ENCODE results near the gene GGCT. TPM values are rescaled to one million over a fixed set of nuclear protein-coding genes. Genes with fewer than 3 reads are reported as not detected.

GGCT gene
- total and polyA plus RNA-seq, 2 donors (not counting 3 experiments of a cell fraction or from before 2014, with no cell fraction given): 21.1 to 44.3 TPM

DNA sequence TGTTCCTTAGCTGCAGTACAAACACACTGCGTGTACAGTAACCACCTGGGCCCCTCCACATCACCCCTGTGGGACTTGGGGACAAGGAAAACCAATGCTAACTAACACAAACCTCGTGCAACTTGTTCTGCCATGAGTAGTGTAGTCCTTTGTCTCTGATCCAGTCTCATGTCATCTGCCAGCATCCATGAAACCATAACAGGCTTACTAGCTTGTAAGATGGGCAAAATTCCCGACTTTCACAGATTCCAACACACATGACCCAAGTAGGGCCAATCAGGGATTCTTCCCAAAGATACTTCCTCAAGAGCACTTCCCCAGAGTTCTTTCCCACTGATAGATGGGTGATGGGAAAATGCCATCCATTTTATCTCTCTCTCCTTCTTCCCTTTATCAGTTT is 48.9 kb upstream of the GGCT start:
- peaks cover 32% of the 10 kb centered on the region for H3K4me1 ChIP-seq (ENCODE audit: control insufficient read depth, extremely low read depth, insufficient read depth, low read length)
- H3K4me3 ChIP-seq (replicated peaks in 1 of 3; ENCODE audit: insufficient read depth in 1 of 3, low read depth in 1 of 3, low read length in 3 of 3): no peak overlapping the region
- no peaks in the 10 kb centered on the region for H3K36me3 ChIP-seq (ENCODE audit: control insufficient read depth in 2 of 2, extremely low read depth in 1 of 2, insufficient read depth in 2 of 2, low read length in 2 of 2)
- no peaks in the 10 kb centered on the region for H3K9me1 ChIP-seq (replicated peaks; ENCODE audit: control insufficient read depth, extremely low read depth, insufficient read depth, low read length)
- BruUV-seq (replicated peaks): no TSS peak
- H4K20me1 ChIP-seq (replicated peaks; ENCODE audit: control insufficient read depth, extremely low read depth, insufficient read depth, low read length): no peaks in the 10 kb centered on the region
- no peaks in the 10 kb centered on the region for H3K27me3 ChIP-seq (ENCODE audit: control insufficient read depth in 2 of 2, insufficient read depth in 2 of 2, low read length in 2 of 2)
- dilution Hi-C loops (cut with MboI; ENCODE audit: extremely low pct_ligation_motif_present, low sequenced_read_pairs) (no loop called here), intact Hi-C loops (cut with micrococcal nuclease) (no loop called here)
- DNase-seq (ENCODE audit: low read depth, low spot score) (no peak), FAIRE-seq (peak; percentile 12)
- H3K4me2 ChIP-seq (ENCODE audit: insufficient read depth, low read length): no peak overlapping the region
- no peak overlapping the region for H3K27ac ChIP-seq (ENCODE audit: insufficient read depth, low read depth, low read length)
- H3K9ac ChIP-seq (replicated peaks; ENCODE audit: extremely low read depth, insufficient read depth, low read length): no peak overlapping the region
- ChIA-PET CTCF (interaction anchor here (12.5 kb wide), 1 partner anchor 9 kb away, joined by 389 read pairs; no protein-coding TSS in a partner anchor), POLR2A (no interaction called here)
- no peak overlapping the region for H2AFZ ChIP-seq (ENCODE audit: low read depth, low read length)
- no peaks in the 10 kb centered on the region for H3K9me3 ChIP-seq (replicated peaks; ENCODE audit: control insufficient read depth, insufficient read depth, low read length)
- TF ChIP-seq, protein P1, sequence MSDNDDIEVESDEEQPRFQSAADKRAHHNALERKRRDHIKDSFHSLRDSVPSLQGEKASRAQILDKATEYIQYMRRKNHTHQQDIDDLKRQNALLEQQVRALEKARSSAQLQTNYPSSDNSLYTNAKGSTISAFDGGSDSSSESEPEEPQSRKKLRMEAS (IDR thresholded peaks at IDR 0.05; ENCODE audit: insufficient read depth, insufficient read length): no peak
- TF ChIP-seq MYC (IDR thresholded peaks at IDR 0.05; ENCODE audit: low read depth, low read length) (no peak), FOS (IDR thresholded peaks at IDR 0.05; ENCODE audit: borderline replicate concordance, insufficient read depth, low read length) (no peak), POLR2A (IDR thresholded peaks at IDR 0.05; ENCODE audit: low read depth, low read length) (no peak), GATA2 (IDR thresholded peaks at IDR 0.05; ENCODE audit: insufficient read depth, insufficient read length, low read depth, low read length) (no peak), POLR2AphosphoS5 (IDR thresholded peaks at IDR 0.05; ENCODE audit: insufficient read depth, low read depth, low read length) (no peak), JUN (IDR thresholded peaks at IDR 0.05; ENCODE audit: borderline replicate concordance, insufficient read depth, insufficient read length, low read depth) (no peak), EZH2 (IDR thresholded peaks at IDR 0.05; ENCODE audit: borderline replicate concordance, low read depth, low read length, severe bottlenecking) (no peak)
- TF ChIP-seq, protein P2, sequence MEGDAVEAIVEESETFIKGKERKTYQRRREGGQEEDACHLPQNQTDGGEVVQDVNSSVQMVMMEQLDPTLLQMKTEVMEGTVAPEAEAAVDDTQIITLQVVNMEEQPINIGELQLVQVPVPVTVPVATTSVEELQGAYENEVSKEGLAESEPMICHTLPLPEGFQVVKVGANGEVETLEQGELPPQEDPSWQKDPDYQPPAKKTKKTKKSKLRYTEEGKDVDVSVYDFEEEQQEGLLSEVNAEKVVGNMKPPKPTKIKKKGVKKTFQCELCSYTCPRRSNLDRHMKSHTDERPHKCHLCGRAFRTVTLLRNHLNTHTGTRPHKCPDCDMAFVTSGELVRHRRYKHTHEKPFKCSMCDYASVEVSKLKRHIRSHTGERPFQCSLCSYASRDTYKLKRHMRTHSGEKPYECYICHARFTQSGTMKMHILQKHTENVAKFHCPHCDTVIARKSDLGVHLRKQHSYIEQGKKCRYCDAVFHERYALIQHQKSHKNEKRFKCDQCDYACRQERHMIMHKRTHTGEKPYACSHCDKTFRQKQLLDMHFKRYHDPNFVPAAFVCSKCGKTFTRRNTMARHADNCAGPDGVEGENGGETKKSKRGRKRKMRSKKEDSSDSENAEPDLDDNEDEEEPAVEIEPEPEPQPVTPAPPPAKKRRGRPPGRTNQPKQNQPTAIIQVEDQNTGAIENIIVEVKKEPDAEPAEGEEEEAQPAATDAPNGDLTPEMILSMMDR (IDR thresholded peaks at IDR 0.05; ENCODE audit: extremely low read depth in 1 of 2, insufficient read depth in 1 of 2, low read depth in 1 of 2, low read length in 2 of 2): no peak
- no peaks in the 10 kb centered on the region for H3K79me2 ChIP-seq (ENCODE audit: control insufficient read depth, insufficient read depth, low read length)
